ENCODE results near the gene RSRC2.

The RSRC2 gene

GRCh38 chr12:122506393-122506938 is 20.3 kb downstream of the RSRC2 start:
- H3K9ac ChIP-seq (ENCODE audit: insufficient read length, low read depth) = no peak overlapping the region
- H3K4me1 ChIP-seq (ENCODE audit: insufficient read depth, insufficient read length) = no peaks in the 10 kb centered on the region
- H3K36me3 ChIP-seq (ENCODE audit: insufficient read depth, insufficient read length, low read length) = peaks cover 84% of the 10 kb centered on the region
- H3K4me3 ChIP-seq (ENCODE audit: insufficient read length, low read depth) = no peak overlapping the region
- TF ChIP-seq SUZ12 (IDR thresholded peaks at IDR 0.05; ENCODE audit: extremely low read depth, insufficient read depth, insufficient read length) (no peak), YY1 (IDR thresholded peaks at IDR 0.05; ENCODE audit: insufficient read depth, insufficient read length) (no peak), ZNF274 (IDR thresholded peaks at IDR 0.05; ENCODE audit: low read depth, low read length) (no peak)
- no peaks in the 10 kb centered on the region for H3K27me3 ChIP-seq (ENCODE audit: insufficient read depth, insufficient read length)
- no peak for DNase-seq (ENCODE audit: low read depth, low spot score)
- no peaks in the 10 kb centered on the region for H3K9me3 ChIP-seq (ENCODE audit: insufficient read depth, low read length)

GRCh38 chr12:122505419-122506051 is 21.2 kb downstream of the RSRC2 start:
- Histone ChIP-seq H3K4me3 (ENCODE audit: insufficient read length, low read depth) (no peak overlapping the region), H3K36me3 (ENCODE audit: insufficient read depth, insufficient read length, low read length) (peaks cover 74% of the 10 kb centered on the region), H3K4me1 (ENCODE audit: insufficient read depth, insufficient read length) (no peaks in the 10 kb centered on the region), H3K9me3 (ENCODE audit: insufficient read depth, low read length) (no peaks in the 10 kb centered on the region), H3K9ac (ENCODE audit: insufficient read length, low read depth) (no peak overlapping the region), H3K27me3 (ENCODE audit: insufficient read depth, insufficient read length) (no peaks in the 10 kb centered on the region)
- no peak for DNase-seq (ENCODE audit: low read depth, low spot score)
- TF ChIP-seq YY1 (IDR thresholded peaks at IDR 0.05; ENCODE audit: insufficient read depth, insufficient read length) = no peak
- TF ChIP-seq ZNF274 (IDR thresholded peaks at IDR 0.05; ENCODE audit: low read depth, low read length) = no peak
- no peak for TF ChIP-seq SUZ12 (IDR thresholded peaks at IDR 0.05; ENCODE audit: extremely low read depth, insufficient read depth, insufficient read length)

GRCh38 chr12:122503783-122504590 is 22.7 kb downstream of the RSRC2 start:
- Histone ChIP-seq H3K36me3 (ENCODE audit: insufficient read depth, insufficient read length, low read length) (peaks cover 60% of the 10 kb centered on the region), H3K4me3 (ENCODE audit: insufficient read length, low read depth) (no peak overlapping the region), H3K9me3 (ENCODE audit: insufficient read depth, low read length) (no peaks in the 10 kb centered on the region), H3K4me1 (ENCODE audit: insufficient read depth, insufficient read length) (no peaks in the 10 kb centered on the region), H3K9ac (ENCODE audit: insufficient read length, low read depth) (no peak overlapping the region), H3K27me3 (ENCODE audit: insufficient read depth, insufficient read length) (no peaks in the 10 kb centered on the region)
- no peak for DNase-seq (ENCODE audit: low read depth, low spot score)
- no peak for TF ChIP-seq YY1 (IDR thresholded peaks at IDR 0.05; ENCODE audit: insufficient read depth, insufficient read length)
- no peak for TF ChIP-seq SUZ12 (IDR thresholded peaks at IDR 0.05; ENCODE audit: extremely low read depth, insufficient read depth, insufficient read length)
- TF ChIP-seq ZNF274 (IDR thresholded peaks at IDR 0.05; ENCODE audit: low read depth, low read length) = no peak

- Histone ChIP-seq H3K9ac (ENCODE audit: insufficient read length, low read depth) (no peak overlapping the region), H3K36me3 (ENCODE audit: insufficient read depth, insufficient read length, low read length) (peaks cover 60% of the 10 kb centered on the region), H3K4me1 (ENCODE audit: insufficient read depth, insufficient read length) (no peaks in the 10 kb centered on the region), H3K27me3 (ENCODE audit: insufficient read depth, insufficient read length) (no peaks in the 10 kb centered on the region), H3K9me3 (ENCODE audit: insufficient read depth, low read length) (no peaks in the 10 kb centered on the region), H3K4me3 (ENCODE audit: insufficient read length, low read depth) (no peak overlapping the region)
- no peak for DNase-seq (ENCODE audit: low read depth, low spot score)
- no peak for TF ChIP-seq ZNF274 (IDR thresholded peaks at IDR 0.05; ENCODE audit: low read depth, low read length)
- no peak for TF ChIP-seq SUZ12 (IDR thresholded peaks at IDR 0.05; ENCODE audit: extremely low read depth, insufficient read depth, insufficient read length)
- no peak for TF ChIP-seq YY1 (IDR thresholded peaks at IDR 0.05; ENCODE audit: insufficient read depth, insufficient read length)
Observed at GRCh38 chr12:122503147-122503751, 23.5 kb downstream of the RSRC2 start.

GRCh38 chr12:122501489-122501989 is 25.2 kb downstream of the RSRC2 start:
- H3K4me3 ChIP-seq (ENCODE audit: insufficient read length, low read depth) = peak overlapping the region; percentile 81
- H3K36me3 ChIP-seq (ENCODE audit: insufficient read depth, insufficient read length, low read length) = peaks cover 55% of the 10 kb centered on the region
- TF ChIP-seq YY1 (IDR thresholded peaks at IDR 0.05; ENCODE audit: insufficient read depth, insufficient read length) = no peak
- no peak for TF ChIP-seq ZNF274 (IDR thresholded peaks at IDR 0.05; ENCODE audit: low read depth, low read length)
- no peak for TF ChIP-seq SUZ12 (IDR thresholded peaks at IDR 0.05; ENCODE audit: extremely low read depth, insufficient read depth, insufficient read length)
- H3K4me1 ChIP-seq (ENCODE audit: insufficient read depth, insufficient read length) = no peaks in the 10 kb centered on the region
- no peaks in the 10 kb centered on the region for H3K27me3 ChIP-seq (ENCODE audit: insufficient read depth, insufficient read length)
- no peak for DNase-seq (ENCODE audit: low read depth, low spot score)
- no peaks in the 10 kb centered on the region for H3K9me3 ChIP-seq (ENCODE audit: insufficient read depth, low read length)
- H3K9ac ChIP-seq (ENCODE audit: insufficient read length, low read depth) = no peak overlapping the region

- Histone ChIP-seq H3K36me3 (ENCODE audit: insufficient read depth, insufficient read length, low read length) (peaks cover 54% of the 10 kb centered on the region), H3K9ac (ENCODE audit: insufficient read length, low read depth) (peak within 1 kb of the TSS; percentile 97), H3K27me3 (ENCODE audit: insufficient read depth, insufficient read length) (no peaks in the 10 kb centered on the region), H3K4me1 (ENCODE audit: insufficient read depth, insufficient read length) (no peaks in the 10 kb centered on the region), H3K9me3 (ENCODE audit: insufficient read depth, low read length) (no peaks in the 10 kb centered on the region), H3K4me3 (ENCODE audit: insufficient read length, low read depth) (peak within 1 kb of the TSS; percentile 81)
- DNase-seq (ENCODE audit: low read depth, low spot score) = peak; percentile 98
- TF ChIP-seq SUZ12 (IDR thresholded peaks at IDR 0.05; ENCODE audit: extremely low read depth, insufficient read depth, insufficient read length) (no peak), YY1 (IDR thresholded peaks at IDR 0.05; ENCODE audit: insufficient read depth, insufficient read length) (peak; percentile 49)
Observed at GRCh38 chr12:122500685-122501488, 25.8 kb downstream of the RSRC2 start, which contains the start of gene ZCCHC8. Gene ZCCHC8 (minus strand): TSS chr12:122500932. CDS start chr12:122500840, 92 bp downstream.

Measured in NT2/D1 (cell line).